HL-60/S4 treated with retinoic acid at 250 ng/mL for 4 days and 3 days (cell line): ENCODE measurements around the gene WDR27.
"Not testable (repeated sequence)": the region's sequence is repeated elsewhere in the genome, so short reads cannot be mapped to it uniquely, and the experiment has no call there.

ENCODE experiments used
- in situ Hi-C: fragments of 300-500 bp; cut with MboI; formaldehyde crosslinking; loops from 2 replicates; pipeline ENCODE4 v1.7.0; 2022; ENCODE audit warnings: low sequenced_read_pairs

The WDR27 gene

GRCh38 chr6:169533301-169534038 lies 168.4 kb downstream of the WDR27 start:
- in situ Hi-C loops: no loop called here

GRCh38 chr6:169530752-169531123 lies 171.1 kb downstream of the WDR27 start:
- in situ Hi-C loops: no loop called here

DNA sequence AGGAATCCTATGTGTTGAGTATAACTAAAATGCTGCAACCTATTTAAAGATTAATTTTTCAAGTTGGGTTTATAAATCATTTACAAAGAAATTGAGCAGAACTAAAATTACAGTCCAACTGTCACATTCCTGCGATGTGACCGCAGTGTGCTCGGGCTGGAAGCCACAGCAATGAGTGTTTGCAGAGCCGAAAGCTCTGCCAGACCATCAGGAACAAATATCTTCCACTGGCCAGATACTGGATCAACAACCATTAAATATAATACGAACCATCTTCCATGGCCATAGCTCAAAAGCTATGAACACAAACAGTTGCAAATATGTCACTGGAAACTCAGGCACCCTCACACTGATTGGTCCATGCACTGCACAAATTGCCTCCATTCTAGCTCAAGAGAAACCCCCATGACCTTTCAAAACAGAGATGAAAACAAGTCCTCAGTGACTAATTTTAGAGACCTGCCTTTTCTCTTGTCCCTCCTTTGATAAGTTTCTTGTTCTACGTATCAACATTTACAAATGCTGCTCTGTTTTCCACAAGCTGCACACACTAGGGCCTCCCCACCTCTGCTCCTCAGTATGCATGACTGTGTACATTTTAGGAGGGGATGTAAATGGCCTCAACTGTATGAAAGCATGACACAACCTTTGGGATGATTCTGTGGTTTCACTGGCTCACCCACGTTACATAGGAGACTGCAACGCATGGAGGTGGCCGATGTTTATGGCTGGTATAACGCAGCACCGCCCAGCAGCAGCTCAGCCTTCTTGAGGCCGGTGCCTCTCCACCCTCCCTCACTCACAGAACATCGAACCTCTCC lies 171.7 kb downstream of the WDR27 start:
- in situ Hi-C loops: no loop called here

DNA sequence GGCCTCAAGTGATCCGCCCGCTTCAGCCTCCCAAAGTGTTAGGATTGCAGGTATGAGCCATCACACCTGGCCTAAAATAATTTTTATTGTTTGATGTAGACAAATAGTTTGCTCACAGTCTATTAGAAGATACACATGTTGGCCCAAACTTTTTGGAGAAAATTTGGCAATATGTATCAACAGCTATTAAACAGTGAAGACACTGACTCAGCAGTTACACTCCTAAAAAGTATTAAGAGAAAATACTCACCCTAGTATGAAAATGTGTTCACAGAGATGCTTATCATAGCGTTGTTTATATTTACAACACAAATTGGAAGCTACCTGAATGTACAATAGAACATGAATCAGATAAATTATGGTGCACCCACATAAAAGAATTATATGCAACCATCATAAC lies 173.1 kb downstream of the WDR27 start:
- in situ Hi-C loops: no loop called here

DNA sequence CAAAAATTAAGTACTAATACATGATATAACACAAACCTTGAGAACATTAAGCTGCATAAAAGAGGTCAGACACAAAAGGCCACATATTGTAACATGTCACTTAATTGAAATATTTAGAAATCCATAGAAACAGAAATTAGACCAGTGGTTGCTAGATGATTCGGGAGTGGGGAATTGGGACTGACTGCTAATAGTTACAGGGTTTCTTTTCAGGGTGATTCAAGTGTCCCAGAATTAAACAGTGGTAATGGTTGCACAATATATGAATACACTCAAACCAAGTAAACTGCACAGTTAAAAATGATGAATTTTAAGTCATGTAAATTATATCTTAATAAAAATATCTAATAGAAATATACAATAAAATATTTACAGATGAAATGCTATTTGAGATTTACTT lies 174.5 kb downstream of the WDR27 start:
- in situ Hi-C loops: no loop called here

DNA sequence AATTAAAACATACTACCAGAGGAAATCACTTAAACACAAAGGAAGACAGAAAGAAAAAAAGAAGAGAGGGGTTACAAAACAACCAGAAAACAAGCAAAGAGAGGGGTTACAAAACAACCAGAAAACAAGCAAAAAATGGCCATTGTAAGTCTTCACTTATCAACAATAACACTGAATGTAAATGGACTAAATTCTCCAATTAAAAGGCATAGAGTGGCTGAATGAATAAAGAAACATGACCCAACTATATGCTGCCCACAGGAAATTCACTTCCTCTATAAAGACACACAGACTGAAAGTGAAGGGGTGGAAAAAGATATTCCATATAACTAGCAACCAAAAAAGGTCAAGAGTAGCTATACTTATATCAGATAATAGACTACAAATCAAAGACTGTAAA lies 180.0 kb downstream of the WDR27 start:
- in situ Hi-C loops: no loop called here

- in situ Hi-C loops: no loop called here
These were observed 181.7 kb downstream of the WDR27 start for GRCh38 chr6:169520104-169520503.

DNA sequence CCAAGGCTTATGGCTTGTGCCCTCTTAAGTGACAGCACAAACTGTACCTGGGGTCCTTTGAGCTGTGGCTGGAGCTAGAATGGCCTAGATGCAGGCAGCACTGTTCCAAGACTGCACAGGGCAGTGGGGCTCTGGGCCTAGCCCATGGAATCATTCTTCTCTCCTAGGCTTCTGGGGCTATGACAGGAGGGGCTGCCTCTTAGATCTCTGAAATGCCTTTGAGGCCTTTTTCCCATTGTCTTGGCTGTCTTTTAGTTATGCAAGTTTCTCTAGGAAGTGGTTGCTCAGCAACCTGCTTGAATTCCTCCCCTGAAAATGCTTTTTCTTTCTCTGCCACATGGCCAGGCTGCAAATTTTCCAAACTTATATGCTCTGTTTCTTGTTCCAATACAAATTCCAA lies 183.4 kb downstream of the WDR27 start:
- in situ Hi-C loops: no loop called here

GRCh38 chr6:169513478-169514193 lies 188.2 kb downstream of the WDR27 start:
- in situ Hi-C loops: no loop called here

DNA sequence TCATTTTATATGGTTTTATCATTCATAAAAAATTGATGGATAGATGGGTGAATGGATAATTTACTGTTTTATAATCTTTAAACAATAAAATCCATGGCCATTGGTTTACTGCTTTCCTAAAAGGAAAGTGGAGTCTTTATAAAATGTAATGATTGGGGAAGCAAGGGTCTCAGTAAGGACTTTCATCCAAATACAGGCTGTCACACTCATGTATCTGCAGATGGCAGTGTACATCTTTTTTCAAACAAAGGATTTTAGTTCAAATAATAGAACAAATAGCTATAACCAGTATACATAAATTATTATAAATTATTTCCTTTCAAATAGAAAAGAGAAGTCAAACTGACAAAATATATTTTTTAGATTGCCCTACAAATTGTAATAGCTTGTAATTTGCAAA lies 190.0 kb downstream of the WDR27 start:
- in situ Hi-C loops: not testable (repeated sequence)

DNA sequence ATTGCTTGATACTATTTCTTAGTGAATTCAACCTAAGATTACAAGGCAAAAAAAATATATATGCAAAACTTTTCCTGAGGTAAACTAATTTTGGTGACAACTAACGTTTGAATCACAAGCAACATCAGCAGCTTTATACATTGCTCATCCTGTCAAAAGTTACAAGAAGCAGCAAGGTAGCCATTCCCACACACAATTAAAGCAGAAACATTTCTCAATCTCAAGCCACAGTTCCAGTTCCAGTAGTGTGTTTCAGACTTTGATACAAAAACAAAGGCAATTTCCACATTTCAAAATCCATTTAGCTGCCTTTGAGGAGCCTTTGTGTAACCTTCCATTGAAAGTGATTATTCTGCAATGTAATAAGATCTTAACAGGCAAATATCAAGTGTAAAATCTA lies 191.0 kb downstream of the WDR27 start:
- in situ Hi-C loops: no loop called here

- in situ Hi-C loops: no loop called here
These were observed 193.4 kb downstream of the WDR27 start for GRCh38 chr6:169508452-169508851.

DNA sequence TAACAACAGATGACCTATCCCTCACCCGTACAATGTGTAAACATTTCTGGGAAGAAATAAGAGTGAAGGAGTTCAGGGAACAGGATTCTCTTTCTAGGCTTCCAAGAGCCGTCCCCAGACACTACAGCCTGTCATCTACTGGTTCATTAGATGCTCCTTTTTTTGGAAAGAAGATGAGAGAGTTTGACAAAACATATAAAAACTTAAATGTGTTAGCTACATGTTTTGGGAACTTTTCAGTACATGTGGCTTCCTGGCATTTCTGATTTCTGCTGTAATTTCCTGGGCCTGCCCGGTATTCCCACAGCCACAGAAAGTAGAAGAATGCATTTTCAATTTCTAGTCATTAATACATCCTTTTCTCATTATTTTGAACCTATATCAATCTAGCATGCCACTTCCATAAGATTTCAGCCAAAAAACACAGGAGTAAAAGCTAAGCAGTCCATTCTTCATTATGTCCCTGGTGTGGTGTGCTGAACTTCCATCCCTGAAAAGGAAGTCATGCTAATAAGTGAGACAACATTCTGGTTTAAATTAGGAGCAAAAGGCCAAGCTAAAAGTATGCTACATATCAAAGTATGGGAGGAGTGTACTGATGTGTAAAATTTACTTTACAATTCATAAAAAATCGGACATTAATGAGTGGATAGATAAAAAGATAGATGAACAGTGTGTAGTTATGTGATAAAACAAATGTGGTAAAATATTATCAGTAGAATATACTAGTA lies 198.2 kb downstream of the WDR27 start:
- in situ Hi-C loops: no loop called here

GRCh38 chr6:169502445-169502844 lies 199.4 kb downstream of the WDR27 start:
- in situ Hi-C loops: no loop called here

DNA sequence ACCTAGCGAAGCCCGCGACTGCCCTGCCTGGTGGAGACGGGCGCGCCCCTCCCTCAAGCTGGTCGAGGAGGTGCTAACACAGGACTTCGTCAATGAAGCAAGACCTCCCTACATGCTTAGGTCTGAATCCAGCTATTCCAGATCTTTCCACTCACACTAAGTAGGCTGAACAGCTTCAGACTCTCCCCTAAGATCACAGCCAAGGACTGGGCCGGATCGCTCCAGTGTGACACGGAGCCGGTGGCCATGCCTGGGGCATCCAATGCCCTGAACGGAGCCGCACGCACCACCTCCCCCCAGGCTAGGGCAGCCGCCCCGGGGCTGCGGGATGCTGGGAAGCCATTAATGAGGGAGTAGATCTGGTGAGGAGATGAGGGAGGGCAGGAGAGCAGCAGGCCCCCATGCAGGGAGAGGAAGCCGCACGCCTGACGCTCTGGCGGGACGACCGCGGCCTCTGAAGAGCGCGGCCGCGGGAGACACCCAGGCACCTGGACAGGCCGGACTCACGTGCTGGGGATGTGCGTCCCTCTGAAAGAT lies 200.0 kb downstream of the WDR27 start:
- in situ Hi-C loops: no loop called here

GRCh38 chr6:169501128-169501527 lies 200.7 kb downstream of the WDR27 start:
- in situ Hi-C loops: no loop called here

- in situ Hi-C loops: no loop called here
These were observed 201.1 kb downstream of the WDR27 start for GRCh38 chr6:169500688-169501087.

GRCh38 chr6:169499848-169500247 lies 202.0 kb downstream of the WDR27 start:
- in situ Hi-C loops: no loop called here

- in situ Hi-C loops: no loop called here
These were observed 202.8 kb downstream of the WDR27 start for GRCh38 chr6:169498916-169499513.

DNA sequence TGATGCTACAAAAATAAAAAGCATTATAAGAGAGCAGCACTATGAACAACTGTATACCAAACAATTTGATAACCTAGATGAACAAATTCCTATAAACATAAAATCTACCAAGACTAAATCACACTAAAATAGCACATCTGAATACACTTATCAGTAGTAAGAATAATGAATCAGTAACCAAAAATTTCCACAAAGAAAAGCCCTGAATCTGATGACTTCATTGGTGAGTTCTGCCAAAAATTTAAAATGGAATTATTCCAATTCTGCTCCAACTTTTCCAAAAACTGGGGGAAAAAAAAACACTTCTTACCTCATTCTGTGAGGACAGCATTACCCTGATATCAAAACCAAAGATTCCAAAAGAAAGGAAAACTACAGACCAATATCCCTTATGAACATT lies 206.2 kb downstream of the WDR27 start:
- in situ Hi-C loops: no loop called here
